Measurements from ENCODE around the gene TNNI3.

The TNNI3 gene

DNA sequence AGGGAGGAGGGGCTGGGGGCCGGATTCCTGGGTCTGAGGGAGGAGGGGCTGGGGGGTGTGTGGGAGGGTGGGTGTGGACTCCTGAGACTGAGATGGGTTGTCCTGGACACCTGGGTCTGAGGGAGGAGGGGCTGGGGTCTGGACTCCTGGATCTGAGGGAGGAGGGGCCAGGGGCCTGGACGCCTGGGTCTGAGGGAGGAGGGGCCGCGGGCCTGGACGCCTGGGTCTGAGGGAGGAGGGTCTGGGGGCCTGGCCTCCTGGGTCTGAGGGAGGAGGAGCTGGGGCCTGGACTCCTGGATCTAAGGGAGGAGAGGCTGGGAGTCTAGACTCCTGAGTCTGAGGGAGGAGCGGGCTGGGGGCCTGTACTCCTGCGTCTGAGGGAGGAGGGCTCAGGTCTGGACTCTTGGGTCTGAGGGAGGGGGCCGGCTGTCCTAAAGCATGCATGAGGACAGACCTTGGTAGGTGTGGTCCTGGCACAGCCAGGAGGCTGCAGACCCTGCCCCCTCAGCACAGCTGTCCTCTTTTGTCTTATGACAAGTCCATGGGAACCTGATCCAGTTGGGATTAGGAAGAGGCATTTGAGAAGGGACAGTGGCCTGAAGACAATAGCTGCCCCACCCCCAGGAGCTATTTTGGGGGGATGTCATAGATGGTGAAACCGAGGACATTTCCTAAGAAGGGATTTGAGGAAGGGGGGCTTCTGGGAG, 9.8 kb downstream of the TNNI3 start:
- FAIRE-seq = no peak
- no peak for DNase-seq (ENCODE audit: low spot score)

DNA sequence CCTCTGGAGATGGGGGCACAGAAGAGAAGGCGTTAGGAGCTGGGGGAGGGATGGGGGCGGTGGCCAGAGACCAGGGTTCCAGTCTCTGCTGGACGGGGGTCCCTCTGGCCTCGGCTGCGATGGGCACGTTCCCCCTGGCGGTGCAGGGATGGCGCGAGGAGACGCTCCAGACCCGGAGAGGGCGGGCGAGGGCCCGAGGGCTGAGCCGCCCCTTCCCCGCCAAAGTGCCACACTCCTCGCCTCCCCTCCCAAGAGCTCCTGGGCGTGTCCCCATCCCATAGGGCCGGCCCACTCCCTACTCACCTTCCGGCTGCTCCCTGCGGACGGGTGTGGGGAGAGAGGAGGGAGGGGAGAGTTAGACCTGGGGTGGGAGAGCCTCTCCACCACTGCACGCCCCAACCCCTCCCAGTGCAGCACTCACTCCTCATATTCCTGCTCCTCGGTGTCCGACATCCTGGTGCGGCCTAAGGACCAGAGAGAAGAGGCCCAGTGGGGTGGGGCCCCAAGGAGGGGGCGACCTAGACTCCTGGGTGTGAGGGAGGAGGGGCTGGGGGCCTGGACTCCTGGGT, 10.7 kb downstream of the TNNI3 start:
- FAIRE-seq (peak; percentile 93), DNase-seq (ENCODE audit: low spot score) (peak; percentile 90)

DNA sequence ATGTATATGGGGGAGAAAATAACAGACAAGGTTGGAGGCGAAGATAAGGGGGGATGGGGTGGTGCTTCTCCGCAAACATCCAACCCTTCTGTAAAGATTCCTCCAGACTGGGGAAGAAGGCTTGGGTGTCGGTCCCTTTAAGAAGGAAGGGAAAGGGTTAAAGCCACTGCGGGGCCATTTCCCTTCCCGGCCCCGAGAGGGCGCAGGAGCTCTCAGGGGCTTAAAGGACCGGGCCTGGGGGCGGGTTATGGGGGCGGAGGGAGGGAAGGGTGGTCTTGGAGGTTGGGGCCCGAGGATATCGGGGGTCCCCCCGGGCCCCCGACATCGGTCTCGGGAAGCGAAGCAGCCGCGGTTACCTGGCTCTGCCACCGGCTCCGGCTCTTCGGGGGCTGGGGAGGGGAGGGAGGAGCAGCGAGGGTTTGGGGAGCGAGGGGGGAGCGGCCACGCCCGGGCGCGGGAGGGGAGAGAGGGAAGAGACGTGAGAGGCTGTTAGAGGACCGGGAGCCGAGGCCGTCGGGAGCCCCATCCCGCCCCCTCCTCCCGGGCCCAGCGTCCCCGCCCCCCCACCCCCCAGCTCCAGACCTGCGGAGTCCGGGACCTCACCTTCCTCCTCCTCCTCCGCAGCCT, 11.3 kb downstream of the TNNI3 start:
- peak; percentile 87 for DNase-seq (ENCODE audit: low spot score)
- FAIRE-seq = no peak

DNA sequence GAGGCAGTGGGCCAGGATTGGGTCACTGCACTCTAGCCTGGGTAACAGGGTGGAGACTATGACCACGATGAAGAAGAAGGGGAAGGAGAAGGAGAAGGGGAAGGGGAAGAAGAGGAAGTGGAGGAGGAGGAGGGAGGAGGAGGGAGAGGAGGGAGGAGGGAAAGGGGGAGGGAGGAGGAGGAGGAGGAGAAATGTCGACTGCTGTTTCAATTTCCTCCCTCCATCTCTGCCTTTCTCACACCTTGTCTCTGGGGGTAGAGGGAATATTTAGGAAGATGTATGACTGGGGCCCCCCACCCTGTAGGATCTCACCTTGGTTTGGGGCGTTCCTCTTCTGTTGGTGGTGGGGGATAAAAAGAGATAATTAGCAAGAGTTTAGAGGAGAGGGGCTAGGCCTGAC, 12.3 kb downstream of the TNNI3 start:
- FAIRE-seq = no peak
- no peak for DNase-seq (ENCODE audit: low spot score)

DNA sequence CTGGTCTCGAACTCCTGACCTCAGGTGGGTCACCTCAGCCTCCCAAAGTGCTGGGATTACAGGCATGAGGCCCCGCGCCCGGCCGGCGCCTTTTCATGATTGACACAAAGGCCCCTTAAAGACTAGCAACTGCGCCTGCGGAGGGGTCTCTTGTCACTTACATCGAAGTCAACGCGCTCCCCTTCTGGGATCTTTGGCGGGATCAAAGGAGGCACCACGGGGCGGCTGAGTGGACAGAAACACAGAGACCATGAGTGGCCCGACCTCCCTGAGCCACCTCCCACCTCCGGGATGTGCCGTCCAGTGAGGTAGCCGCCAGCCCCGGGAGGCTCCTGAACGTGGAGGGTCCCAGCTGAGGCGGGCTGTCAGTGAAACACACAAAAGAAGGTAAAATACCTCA, 15.8 kb downstream of the TNNI3 start:
- FAIRE-seq (no peak), DNase-seq (ENCODE audit: low spot score) (no peak)

DNA sequence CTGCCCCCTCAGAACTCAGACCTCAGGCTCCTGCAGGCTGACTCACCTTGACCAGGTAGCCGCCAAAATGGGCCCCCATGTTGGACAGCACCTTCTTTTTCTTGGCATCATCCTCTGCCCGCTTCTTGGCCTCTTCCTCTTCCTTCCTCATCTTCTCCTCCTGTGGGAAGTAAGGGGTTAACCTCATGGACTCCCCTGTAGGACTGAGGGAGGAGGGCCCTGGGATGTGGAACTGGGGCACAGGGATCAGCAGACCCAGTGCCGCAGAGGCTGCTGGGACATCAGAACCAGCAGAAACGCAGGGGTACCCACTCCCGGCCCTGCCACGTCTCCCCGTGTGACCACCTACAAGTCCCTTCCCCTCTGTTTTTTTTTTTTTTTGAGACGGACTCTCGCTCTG, 19.6 kb downstream of the TNNI3 start:
- FAIRE-seq (no peak), DNase-seq (ENCODE audit: low spot score) (no peak)

DNA sequence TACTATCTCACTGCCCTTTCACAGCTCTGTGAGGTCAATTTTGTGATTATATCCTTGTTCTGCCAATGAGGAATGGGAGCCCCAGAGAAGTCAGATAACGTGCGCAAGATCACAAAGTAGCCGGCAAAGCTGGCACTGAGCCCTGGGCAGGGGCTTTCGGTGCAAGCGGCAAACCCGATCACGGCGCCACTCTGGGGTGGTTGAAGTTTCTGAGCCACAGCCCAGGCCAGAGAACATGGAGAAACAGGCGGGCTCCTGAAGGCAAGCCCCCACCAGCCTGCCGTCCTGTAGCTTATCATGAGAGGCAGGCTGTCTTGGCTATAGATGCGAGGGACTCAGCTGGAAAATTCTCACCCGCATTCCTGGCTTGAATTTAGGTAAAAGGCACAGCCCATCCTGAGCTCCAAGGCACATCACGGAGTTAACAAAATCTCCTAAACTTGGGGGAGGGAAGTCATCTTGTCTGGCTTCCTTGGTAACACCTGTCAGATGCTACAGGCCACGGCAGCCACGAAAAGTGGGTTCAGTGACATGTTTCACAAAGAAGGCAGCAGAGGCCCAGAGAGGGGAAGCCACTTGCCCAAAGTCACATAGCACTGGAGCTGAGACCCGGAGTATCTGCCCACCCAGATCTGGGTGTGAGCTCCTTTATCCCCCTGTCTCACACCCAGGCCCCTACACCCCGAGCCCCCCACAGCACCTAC, 21.0 kb downstream of the TNNI3 start:
- DNase-seq (ENCODE audit: low spot score) (no peak), FAIRE-seq (no peak)

DNA sequence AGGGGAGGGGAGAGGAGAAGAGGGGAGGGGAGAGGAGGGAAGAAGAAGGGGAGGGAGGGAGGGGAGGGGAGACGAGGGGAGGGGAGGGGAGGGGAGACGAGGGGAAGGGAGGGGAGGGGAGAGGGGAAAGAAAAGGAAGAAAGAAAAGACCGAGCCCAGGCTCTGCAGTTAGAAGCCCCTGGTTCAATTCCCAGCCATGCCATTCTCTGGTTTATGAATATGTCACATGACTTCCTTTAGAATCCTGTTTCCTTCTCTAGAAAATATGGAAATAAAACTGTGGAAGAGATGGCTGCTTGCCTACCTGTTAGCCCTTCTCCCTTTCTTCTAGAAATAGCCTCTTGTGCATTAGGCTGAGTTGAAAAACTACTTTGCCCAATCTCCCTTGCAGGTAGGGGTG, 22.8 kb downstream of the TNNI3 start:
- no peak for FAIRE-seq
- no peak for DNase-seq (ENCODE audit: low spot score)

DNA sequence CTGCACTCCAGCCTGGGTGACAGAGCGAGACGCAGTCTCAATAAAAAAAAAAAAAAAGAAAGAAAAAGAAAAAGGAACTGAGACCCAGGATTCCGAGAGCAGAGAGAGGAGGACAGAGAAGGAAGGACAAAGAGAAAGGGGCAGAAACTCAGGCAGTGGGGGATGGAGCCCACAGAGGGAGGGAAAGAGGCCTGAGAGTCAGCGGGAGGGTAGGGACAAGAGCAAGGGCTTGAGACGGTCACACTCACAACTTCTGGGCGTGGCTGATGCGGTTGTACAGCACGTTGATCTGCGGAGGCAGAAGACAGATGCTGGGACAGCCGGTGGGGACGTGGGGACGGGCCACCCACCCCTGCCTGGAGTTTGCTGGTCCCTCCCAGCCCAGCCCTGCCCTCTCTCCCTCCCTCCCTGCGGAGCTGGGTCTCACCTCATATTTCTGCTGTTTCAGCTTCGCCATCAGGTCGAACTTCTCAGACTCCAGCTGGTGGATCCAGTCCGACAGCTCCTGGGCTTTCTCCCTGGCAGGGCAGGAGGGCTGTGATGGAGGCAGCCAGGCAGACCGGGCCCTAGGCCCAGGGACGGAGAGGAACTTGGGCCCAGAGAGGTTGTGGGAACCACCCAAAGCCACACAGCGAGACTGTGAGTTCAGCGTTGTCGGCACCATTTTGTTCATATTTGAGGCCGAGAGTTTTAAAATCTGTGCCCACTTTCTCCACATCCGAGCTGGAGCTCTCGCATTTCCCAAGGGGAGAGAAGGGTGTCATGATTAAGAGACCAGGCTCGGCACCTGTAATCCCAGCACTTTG, 23.7 kb downstream of the TNNI3 start:
- FAIRE-seq = no peak
- DNase-seq (ENCODE audit: low spot score) = no peak

DNA sequence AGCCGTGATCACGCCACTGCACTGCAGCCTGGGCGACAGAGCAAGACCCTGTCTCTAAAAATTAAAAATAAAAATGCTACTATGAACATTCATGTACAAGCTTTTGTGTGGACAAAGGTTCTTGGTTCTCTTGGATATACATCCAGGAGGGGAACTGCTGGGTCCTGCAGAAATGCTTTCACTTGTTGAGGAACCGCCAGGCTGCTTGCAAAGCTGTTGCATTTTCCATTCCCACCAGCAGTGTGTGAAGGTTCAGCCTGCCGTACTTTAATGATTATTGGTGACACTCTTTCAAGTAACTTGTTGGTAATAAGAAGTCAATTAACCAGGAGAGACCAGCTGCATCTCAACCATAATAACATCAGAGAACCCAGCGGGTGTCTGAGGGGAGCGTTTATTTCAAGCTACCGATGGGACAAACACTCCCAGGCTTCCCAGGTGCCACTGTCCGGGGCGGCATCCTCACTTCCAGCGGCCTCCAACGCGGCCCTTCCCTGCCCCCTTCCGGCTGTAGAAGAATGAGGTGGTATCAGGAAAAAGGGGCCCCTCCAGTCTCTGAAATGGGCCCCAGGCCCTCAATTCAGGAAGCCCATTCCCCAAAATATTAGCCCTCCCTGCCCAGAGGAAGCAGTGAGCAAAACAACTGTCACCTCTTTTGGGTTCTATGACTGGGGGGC, 24.9 kb downstream of the TNNI3 start:
- FAIRE-seq (no peak), DNase-seq (ENCODE audit: low spot score) (no peak)

DNA sequence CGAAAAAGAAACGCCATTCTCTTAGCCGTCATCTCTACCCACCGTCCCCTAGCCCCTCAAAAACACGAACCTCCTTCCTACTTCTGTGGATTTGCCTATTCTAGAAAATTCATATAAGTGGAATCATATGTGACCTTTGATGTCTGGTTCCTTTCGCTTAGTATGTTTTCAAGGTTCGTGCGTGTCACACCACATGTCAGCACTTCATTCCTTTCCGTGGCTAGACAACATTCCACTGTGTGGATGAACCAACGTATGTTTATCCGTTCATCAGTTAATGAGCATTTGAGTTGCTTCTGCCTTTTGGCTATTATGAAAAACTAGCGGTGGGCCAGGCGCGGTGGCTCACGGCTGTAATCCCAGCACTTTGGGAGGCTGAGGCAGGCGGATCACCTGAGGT, 26.1 kb downstream of the TNNI3 start:
- DNase-seq (ENCODE audit: low spot score) (no peak), FAIRE-seq (no peak)

DNA sequence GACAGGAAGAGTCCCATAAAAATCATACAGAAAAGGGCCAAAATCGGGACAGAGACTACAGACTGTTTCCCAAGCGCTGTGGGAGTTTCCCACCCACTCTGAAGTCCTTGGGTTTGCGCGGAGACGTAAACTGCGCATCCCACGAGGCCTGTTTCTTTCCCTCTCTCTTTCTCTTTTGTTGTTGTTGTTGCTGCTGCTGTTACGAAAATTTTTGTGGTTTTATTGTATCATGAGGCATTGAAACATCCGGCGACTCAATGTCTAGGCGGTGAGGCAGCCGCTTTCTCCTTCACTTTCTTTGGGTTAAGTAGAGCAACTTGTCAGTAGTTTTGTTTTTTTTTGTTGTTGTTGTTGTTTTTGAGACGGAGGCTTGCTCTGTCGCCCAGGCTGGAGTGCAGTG, 38.5 kb downstream of the TNNI3 start:
- DNase-seq (ENCODE audit: low spot score) (no peak), FAIRE-seq (no peak)

DNA sequence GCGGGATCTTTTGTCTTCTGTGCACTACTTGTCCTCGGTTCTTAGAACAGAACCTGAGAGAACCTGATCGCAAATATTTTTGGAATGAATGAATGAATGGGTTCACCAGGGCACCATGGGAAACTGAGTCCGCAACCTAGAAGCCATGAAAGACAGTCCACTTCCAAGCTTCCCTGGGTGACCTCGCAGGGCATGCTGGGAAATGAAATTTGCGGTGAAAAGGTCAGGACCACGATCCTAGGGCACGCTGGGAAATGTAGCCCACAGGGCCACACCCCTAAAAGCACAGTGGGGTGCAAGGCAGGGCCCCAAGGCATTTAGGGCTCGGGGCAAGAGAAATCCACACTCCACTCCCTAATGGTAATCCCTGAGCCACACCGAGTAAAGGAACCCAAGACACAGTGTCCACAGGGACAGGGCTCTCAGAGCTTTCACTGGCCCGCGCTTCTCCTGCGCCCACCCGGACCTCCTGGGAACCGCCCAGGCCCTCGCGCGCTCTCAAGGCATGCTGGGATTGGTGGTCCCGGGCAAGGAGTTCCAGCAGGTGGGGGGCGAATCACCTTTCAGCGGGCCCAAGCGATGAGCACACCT, 39.0 kb downstream of the TNNI3 start:
- FAIRE-seq (peak; percentile 17), DNase-seq (ENCODE audit: low spot score) (peak; percentile 40)

DNA sequence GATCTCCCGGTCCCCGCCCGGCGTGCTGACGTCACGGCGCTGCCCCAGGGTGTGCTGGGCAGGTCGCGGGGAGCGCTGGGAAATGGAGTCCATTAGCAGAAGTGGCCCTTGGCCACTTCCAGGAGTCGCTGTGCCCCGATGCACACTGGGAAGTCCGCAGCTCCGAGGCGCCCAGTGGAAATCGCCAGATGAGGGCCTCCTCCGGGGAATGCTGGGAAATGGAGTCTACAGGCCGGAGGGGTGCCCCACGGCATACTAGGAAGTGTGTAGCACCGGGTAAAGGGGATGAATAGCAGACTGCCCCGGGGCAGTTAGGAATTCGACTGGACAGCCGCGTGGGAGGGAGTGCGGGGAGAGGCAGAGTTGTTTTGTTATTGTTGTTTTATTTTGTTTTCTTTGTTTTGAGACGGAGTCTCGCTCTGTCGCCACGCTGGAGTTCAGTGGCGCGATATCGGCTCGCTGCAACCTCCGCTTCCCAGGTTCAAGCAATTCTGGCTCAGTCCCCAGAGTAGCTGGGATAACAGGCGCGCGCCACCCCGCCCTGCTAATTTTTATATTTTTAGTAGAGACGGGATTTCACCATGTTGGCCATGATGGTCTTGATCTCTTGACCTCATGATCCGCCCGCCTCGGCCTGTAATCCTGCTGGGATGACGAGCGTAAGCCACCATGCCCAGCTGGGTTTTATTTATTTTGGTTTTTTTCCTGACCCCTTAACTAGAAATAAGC, 39.7 kb downstream of the TNNI3 start:
- peak; percentile 72 for FAIRE-seq
- DNase-seq (ENCODE audit: low spot score) = peak; percentile 99

DNA sequence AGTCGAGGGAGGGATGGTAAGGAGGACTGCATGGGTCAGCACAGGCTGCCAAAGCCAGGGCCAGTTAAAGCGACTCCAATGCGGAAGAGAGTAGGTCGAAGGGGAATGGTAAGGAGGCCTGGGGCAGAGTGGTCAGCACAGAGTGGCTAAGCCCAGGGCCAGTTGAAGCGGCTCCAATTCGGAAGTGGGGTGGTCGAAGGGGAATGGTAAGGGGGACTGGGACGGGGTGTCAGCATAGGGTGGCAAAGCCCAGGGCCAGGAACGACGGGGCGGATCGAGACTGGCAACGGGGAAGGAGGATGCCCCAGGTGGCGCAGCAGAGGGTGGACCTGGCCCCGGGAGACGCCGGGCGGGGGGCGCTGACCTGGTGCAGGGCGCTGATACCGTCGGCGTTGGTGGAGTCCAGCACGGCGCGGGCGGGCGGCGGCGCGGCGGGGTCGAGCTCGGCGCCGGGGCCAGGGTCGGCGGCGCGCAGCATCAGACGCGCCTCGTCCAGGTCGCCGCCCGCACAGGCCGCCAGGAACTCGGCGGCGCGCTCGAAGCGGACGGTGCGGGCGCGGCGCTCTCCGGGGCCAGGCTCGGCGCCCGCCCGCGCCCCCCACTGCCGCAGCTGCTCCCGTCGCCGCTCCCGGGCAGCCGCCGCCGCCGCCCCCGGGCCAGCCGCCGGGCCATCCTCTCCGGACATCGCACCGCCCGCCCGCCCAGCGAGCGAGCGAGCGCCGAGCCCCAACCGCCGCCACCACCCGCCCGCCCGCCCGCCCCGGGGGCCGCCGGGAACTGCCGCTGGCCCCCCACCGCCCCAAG, 40.5 kb downstream of the TNNI3 start, which contains the start of gene PPP1R12C:
Gene PPP1R12C (minus strand): TSS at position 779 of the 804 bp plus-strand sequence. CDS start 94 bp downstream, at position 685.
- FAIRE-seq = no peak

DNA sequence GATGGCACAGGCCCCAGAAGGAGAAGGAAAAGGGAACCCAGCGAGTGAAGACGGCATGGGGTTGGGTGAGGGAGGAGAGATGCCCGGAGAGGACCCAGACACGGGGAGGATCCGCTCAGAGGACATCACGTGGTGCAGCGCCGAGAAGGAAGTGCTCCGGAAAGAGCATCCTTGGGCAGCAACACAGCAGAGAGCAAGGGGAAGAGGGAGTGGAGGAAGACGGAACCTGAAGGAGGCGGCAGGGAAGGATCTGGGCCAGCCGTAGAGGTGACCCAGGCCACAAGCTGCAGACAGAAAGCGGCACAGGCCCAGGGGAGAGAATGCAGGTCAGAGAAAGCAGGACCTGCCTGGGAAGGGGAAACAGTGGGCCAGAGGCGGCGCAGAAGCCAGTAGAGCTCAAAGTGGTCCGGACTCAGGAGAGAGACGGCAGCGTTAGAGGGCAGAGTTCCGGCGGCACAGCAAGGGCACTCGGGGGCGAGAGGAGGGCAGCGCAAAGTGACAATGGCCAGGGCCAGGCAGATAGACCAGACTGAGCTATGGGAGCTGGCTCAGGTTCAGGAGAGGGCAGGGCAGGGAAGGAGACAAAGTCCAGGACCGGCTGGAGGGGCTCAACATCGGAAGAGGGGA, 41.2 kb downstream of the TNNI3 start:
- peak; percentile 67 for DNase-seq (ENCODE audit: low spot score)
- FAIRE-seq = no peak

More for the DNA sequence above, 40.5 kb downstream of the TNNI3 start, which contains the start of gene PPP1R12C:
- no peak for DNase-seq (ENCODE audit: low spot score)

DNA sequence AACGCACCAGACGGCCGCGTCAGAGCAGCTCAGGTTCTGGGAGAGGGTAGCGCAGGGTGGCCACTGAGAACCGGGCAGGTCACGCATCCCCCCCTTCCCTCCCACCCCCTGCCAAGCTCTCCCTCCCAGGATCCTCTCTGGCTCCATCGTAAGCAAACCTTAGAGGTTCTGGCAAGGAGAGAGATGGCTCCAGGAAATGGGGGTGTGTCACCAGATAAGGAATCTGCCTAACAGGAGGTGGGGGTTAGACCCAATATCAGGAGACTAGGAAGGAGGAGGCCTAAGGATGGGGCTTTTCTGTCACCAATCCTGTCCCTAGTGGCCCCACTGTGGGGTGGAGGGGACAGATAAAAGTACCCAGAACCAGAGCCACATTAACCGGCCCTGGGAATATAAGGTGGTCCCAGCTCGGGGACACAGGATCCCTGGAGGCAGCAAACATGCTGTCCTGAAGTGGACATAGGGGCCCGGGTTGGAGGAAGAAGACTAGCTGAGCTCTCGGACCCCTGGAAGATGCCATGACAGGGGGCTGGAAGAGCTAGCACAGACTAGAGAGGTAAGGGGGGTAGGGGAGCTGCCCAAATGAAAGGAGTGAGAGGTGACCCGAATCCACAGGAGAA, 42.0 kb downstream of the TNNI3 start:
- FAIRE-seq = no peak
- DNase-seq (ENCODE audit: low spot score) = no peak

Measured in urothelium cell line (cell line).